ENCODE data around the gene OR51V1.

The OR51V1 gene

DNA sequence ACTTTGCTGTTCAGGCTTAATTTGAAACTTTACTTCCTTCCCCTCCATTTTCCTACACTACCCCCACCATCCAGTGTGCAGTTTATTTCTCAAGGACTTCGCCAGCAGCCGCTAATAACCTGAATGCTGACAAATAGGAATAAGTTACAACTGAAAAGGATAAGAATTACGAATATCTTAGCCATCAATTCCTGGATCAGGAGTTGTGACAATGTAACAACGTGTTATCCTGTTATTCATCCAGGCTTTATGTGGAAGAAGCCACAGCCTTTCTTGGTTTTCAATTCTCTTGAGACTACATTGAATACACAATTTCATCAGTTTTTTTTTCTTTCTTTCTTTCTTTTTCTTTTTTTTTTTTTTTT lies 43.3 kb upstream of the OR51V1 start:
- Mint-ChIP-seq H3K4me3 (no peak overlapping the region), H3K9me3 (no peaks in the 10 kb centered on the region), H3K27me3 (ENCODE audit: low read depth) (no peaks in the 10 kb centered on the region), H3K36me3 (ENCODE audit: low read depth) (no peaks in the 10 kb centered on the region), H3K4me1 (no peaks in the 10 kb centered on the region), H3K27ac (no peak overlapping the region)
- TF ChIP-seq, protein P1, sequence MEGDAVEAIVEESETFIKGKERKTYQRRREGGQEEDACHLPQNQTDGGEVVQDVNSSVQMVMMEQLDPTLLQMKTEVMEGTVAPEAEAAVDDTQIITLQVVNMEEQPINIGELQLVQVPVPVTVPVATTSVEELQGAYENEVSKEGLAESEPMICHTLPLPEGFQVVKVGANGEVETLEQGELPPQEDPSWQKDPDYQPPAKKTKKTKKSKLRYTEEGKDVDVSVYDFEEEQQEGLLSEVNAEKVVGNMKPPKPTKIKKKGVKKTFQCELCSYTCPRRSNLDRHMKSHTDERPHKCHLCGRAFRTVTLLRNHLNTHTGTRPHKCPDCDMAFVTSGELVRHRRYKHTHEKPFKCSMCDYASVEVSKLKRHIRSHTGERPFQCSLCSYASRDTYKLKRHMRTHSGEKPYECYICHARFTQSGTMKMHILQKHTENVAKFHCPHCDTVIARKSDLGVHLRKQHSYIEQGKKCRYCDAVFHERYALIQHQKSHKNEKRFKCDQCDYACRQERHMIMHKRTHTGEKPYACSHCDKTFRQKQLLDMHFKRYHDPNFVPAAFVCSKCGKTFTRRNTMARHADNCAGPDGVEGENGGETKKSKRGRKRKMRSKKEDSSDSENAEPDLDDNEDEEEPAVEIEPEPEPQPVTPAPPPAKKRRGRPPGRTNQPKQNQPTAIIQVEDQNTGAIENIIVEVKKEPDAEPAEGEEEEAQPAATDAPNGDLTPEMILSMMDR (IDR thresholded peaks at IDR 0.05; ENCODE audit: unreplicated experiment in 3 of 3) = no peak

DNA sequence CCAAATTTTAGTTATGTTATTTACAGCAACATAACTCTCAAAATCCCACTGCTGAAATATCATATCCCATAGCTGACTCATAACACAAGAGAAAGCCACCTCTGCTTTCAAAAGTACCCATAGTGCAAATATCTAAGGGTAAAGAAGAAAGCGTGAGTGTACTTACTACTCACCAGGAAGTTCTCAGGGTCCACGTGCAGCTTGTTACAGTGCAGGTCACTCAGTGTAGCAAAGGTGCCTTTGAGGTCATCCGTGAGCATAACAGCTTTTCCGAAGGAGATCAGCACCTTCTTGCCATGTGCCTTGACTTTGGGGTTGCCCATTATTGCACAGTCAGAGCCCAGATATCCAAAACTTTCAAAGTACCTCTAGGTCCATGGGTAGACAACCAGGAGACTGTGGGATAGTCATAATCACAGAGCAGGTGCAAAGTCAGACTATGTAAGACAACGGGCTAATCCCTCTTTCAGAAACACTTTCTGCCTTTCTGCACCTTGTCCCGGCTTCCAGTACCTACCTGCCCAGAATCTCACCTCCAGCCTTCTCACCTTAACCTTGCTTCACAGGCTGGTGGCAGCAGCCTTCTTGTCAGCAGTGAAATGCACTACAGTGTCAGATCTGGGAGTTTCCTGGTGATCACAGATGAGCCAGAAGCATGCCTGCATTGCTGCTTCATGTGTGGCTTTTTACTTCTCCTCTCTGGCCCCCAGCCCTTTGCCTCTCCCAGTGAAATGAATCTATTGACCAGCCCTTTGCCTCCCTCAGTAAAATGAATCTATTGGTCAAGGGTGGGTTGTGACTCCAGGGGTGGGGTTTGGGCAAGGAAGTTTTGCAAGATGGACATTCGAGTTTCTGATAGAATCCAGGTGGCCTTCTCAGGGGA lies 42.7 kb upstream of the OR51V1 start:
- H3K27ac Mint-ChIP-seq = no peak overlapping the region

GRCh38 chr11:5242208-5242607 lies 41.7 kb upstream of the OR51V1 start:
- Mint-ChIP-seq H3K4me3 (no peak overlapping the region), H3K4me1 (no peaks in the 10 kb centered on the region), H3K36me3 (ENCODE audit: low read depth) (no peaks in the 10 kb centered on the region), H3K9me3 (no peaks in the 10 kb centered on the region), H3K27me3 (ENCODE audit: low read depth) (no peaks in the 10 kb centered on the region), H3K27ac (no peak overlapping the region)
- TF ChIP-seq, protein P1 (IDR thresholded peaks at IDR 0.05; ENCODE audit: unreplicated experiment in 3 of 3) = no peak

More for the DNA sequence above, 42.7 kb upstream of the OR51V1 start:
- no peaks in the 10 kb centered on the region for H3K9me3 Mint-ChIP-seq
- no peaks in the 10 kb centered on the region for H3K4me1 Mint-ChIP-seq
- H3K4me3 Mint-ChIP-seq = no peak overlapping the region
- no peaks in the 10 kb centered on the region for H3K27me3 Mint-ChIP-seq (ENCODE audit: low read depth)
- TF ChIP-seq, protein P1 (IDR thresholded peaks at IDR 0.05; ENCODE audit: unreplicated experiment in 3 of 3) = no peak
- no peaks in the 10 kb centered on the region for H3K36me3 Mint-ChIP-seq (ENCODE audit: low read depth)

GRCh38 chr11:5241458-5241857 lies 41.0 kb upstream of the OR51V1 start:
- no peaks in the 10 kb centered on the region for H3K36me3 Mint-ChIP-seq (ENCODE audit: low read depth)
- TF ChIP-seq, protein P1 (IDR thresholded peaks at IDR 0.05; ENCODE audit: unreplicated experiment in 3 of 3) = no peak

GRCh38 chr11:5240458-5240857 lies 40.0 kb upstream of the OR51V1 start:
- Mint-ChIP-seq H3K4me1 (no peaks in the 10 kb centered on the region), H3K4me3 (no peak overlapping the region), H3K36me3 (ENCODE audit: low read depth) (no peaks in the 10 kb centered on the region), H3K27ac (no peak overlapping the region), H3K9me3 (no peaks in the 10 kb centered on the region), H3K27me3 (ENCODE audit: low read depth) (no peaks in the 10 kb centered on the region)
- TF ChIP-seq, protein P1 (IDR thresholded peaks at IDR 0.05; ENCODE audit: unreplicated experiment in 3 of 3) = no peak

More at GRCh38 chr11:5241458-5241857, 41.0 kb upstream of the OR51V1 start:
- Mint-ChIP-seq H3K4me3 (no peak overlapping the region), H3K27me3 (ENCODE audit: low read depth) (no peaks in the 10 kb centered on the region), H3K4me1 (no peaks in the 10 kb centered on the region), H3K9me3 (no peaks in the 10 kb centered on the region), H3K27ac (no peak overlapping the region)

GRCh38 chr11:5240056-5240455 lies 39.6 kb upstream of the OR51V1 start:
- no peaks in the 10 kb centered on the region for H3K36me3 Mint-ChIP-seq (ENCODE audit: low read depth)
- no peak overlapping the region for H3K27ac Mint-ChIP-seq
- H3K4me1 Mint-ChIP-seq = no peaks in the 10 kb centered on the region
- TF ChIP-seq, protein P1 (IDR thresholded peaks at IDR 0.05; ENCODE audit: unreplicated experiment in 3 of 3) = no peak
- no peaks in the 10 kb centered on the region for H3K27me3 Mint-ChIP-seq (ENCODE audit: low read depth)
- H3K4me3 Mint-ChIP-seq = no peak overlapping the region
- H3K9me3 Mint-ChIP-seq = no peaks in the 10 kb centered on the region

All from nephron (organoid).